ENCODE data around the gene UTRN. TPM values are rescaled to one million over a fixed set of nuclear protein-coding genes. Genes with fewer than 3 reads are reported as not detected.

UTRN gene
- total RNA-seq, 1 donor, result 242 TPM

GRCh38 chr6:144286503-144287393 lies 1.6 kb downstream of the UTRN start:
- peaks cover 65% of the 10 kb centered on the region for H3K79me2 ChIP-seq (ENCODE audit: insufficient read depth, low read length)
- peak overlapping the region; percentile 86 for H3K27ac ChIP-seq (ENCODE audit: low read depth, low read length)
- H4K20me1 ChIP-seq (ENCODE audit: insufficient read depth, low read length), result peaks cover 5% of the 10 kb centered on the region
- no peaks in the 10 kb centered on the region for H3K27me3 ChIP-seq (ENCODE audit: insufficient read depth, low read length)
- H3K4me2 ChIP-seq (ENCODE audit: insufficient read depth, low read length), result peak overlapping the region; percentile 93
- peak overlapping the region; percentile 91 for H3K4me3 ChIP-seq (ENCODE audit: insufficient read depth, low read length)
- peak overlapping the region; percentile 79 for H2AFZ ChIP-seq (ENCODE audit: low read length)
- H3K9me3 ChIP-seq (ENCODE audit: low read depth, low read length), result no peaks in the 10 kb centered on the region
- peaks cover 18% of the 10 kb centered on the region for H3K4me1 ChIP-seq (ENCODE audit: insufficient read depth, low read length)
- TF ChIP-seq CTCF (IDR thresholded peaks at IDR 0.05; ENCODE audit: extremely low read depth, low read depth, low read length), result no peak
- DNase-seq (ENCODE audit: insufficient read length, low spot score, missing footprints), result peak; percentile 91
- no peaks in the 10 kb centered on the region for H3K36me3 ChIP-seq (ENCODE audit: insufficient read depth, low read length)

GRCh38 chr6:144289006-144289405 lies 3.9 kb downstream of the UTRN start:
- Histone ChIP-seq H3K9me3 (ENCODE audit: low read depth, low read length) (no peaks in the 10 kb centered on the region), H3K79me2 (ENCODE audit: insufficient read depth, low read length) (peaks cover 72% of the 10 kb centered on the region), H3K36me3 (ENCODE audit: insufficient read depth, low read length) (no peaks in the 10 kb centered on the region), H3K4me3 (ENCODE audit: insufficient read depth, low read length) (no peak overlapping the region), H3K4me1 (ENCODE audit: insufficient read depth, low read length) (peaks cover 34% of the 10 kb centered on the region), H3K4me2 (ENCODE audit: insufficient read depth, low read length) (no peak overlapping the region), H4K20me1 (ENCODE audit: insufficient read depth, low read length) (peaks cover 5% of the 10 kb centered on the region), H3K27ac (ENCODE audit: low read depth, low read length) (no peak overlapping the region), H3K27me3 (ENCODE audit: insufficient read depth, low read length) (no peaks in the 10 kb centered on the region), H2AFZ (ENCODE audit: low read length) (no peak overlapping the region)
- no peak for DNase-seq (ENCODE audit: insufficient read length, low spot score, missing footprints)
- TF ChIP-seq CTCF (IDR thresholded peaks at IDR 0.05; ENCODE audit: extremely low read depth, low read depth, low read length), result no peak

- Histone ChIP-seq H3K36me3 (ENCODE audit: insufficient read depth, low read length) (peaks cover 7% of the 10 kb centered on the region), H4K20me1 (ENCODE audit: insufficient read depth, low read length) (peaks cover 2% of the 10 kb centered on the region), H3K4me2 (ENCODE audit: insufficient read depth, low read length) (no peak overlapping the region), H3K4me3 (ENCODE audit: insufficient read depth, low read length) (no peak overlapping the region), H3K79me2 (ENCODE audit: insufficient read depth, low read length) (peaks cover 83% of the 10 kb centered on the region), H3K9me3 (ENCODE audit: low read depth, low read length) (no peaks in the 10 kb centered on the region), H2AFZ (ENCODE audit: low read length) (no peak overlapping the region), H3K27ac (ENCODE audit: low read depth, low read length) (peak overlapping the region; percentile 42), H3K27me3 (ENCODE audit: insufficient read depth, low read length) (no peaks in the 10 kb centered on the region), H3K4me1 (ENCODE audit: insufficient read depth, low read length) (peaks cover 50% of the 10 kb centered on the region)
- no peak for TF ChIP-seq CTCF (IDR thresholded peaks at IDR 0.05; ENCODE audit: extremely low read depth, low read depth, low read length)
- no peak for DNase-seq (ENCODE audit: insufficient read length, low spot score, missing footprints)
Observed at GRCh38 chr6:144292372-144292771, 7.2 kb downstream of the UTRN start.

GRCh38 chr6:144294016-144294415 lies 8.9 kb downstream of the UTRN start:
- no peak for TF ChIP-seq CTCF (IDR thresholded peaks at IDR 0.05; ENCODE audit: extremely low read depth, low read depth, low read length)
- no peaks in the 10 kb centered on the region for H3K27me3 ChIP-seq (ENCODE audit: insufficient read depth, low read length)
- peaks cover 7% of the 10 kb centered on the region for H3K36me3 ChIP-seq (ENCODE audit: insufficient read depth, low read length)
- H3K79me2 ChIP-seq (ENCODE audit: insufficient read depth, low read length), result peaks cover 82% of the 10 kb centered on the region
- H3K4me3 ChIP-seq (ENCODE audit: insufficient read depth, low read length), result no peak overlapping the region
- peak; percentile 74 for DNase-seq (ENCODE audit: insufficient read length, low spot score, missing footprints)
- H4K20me1 ChIP-seq (ENCODE audit: insufficient read depth, low read length), result no peaks in the 10 kb centered on the region
- H3K4me1 ChIP-seq (ENCODE audit: insufficient read depth, low read length), result peaks cover 45% of the 10 kb centered on the region
- peak overlapping the region; percentile 15 for H3K4me2 ChIP-seq (ENCODE audit: insufficient read depth, low read length)
- H3K9me3 ChIP-seq (ENCODE audit: low read depth, low read length), result no peaks in the 10 kb centered on the region
- H3K27ac ChIP-seq (ENCODE audit: low read depth, low read length), result peak overlapping the region; percentile 77
- H2AFZ ChIP-seq (ENCODE audit: low read length), result no peak overlapping the region
